Ovary (tissue), 9 donors: ENCODE measurements around the gene SLC9A3. TPM values are rescaled to one million over a fixed set of nuclear protein-coding genes. Genes with fewer than 3 reads are reported as not detected.
A peak's percentile ranks its signal among the peaks of the same experiment; 100 is the strongest.

Experiments used
- DNase-seq, 5 donors: peaks; one replicate each; pipeline ENCODE4 v3.0.0-alpha.2; 2019 to 2020
- H3K27ac ChIP-seq, 2 donors: fragments of 200-600 bp; one replicate each; pipeline versions ENCODE4 v1.5.1 to v1.8.0; 2019 to 2022
- H3K27me3 ChIP-seq: fragments of 200-600 bp; one replicate; pipeline ENCODE4 v1.8.0; 2022
- H3K36me3 ChIP-seq: fragments of 200-600 bp; sonication (generic); one replicate; pipeline ENCODE4 v1.5.1; 2019
- H3K4me1 ChIP-seq: one replicate; pipeline ENCODE4 v1.8.1; 2013; ENCODE audit warnings: mild to moderate bottlenecking, moderate library complexity; ENCODE audit not compliant: insufficient read depth
- H3K4me3 ChIP-seq: fragments of 200-600 bp; sonication (generic); one replicate; pipeline ENCODE4 v1.5.1; 2017
- H3K9me3 ChIP-seq, 2 donors: fragments of 200-600 bp in 1 of 2; sonication (generic) in 1 of 2; one replicate each; pipeline versions ENCODE4 v1.5.1 to v1.8.1; 2013 to 2019; ENCODE audit warnings: mild to moderate bottlenecking in 1 of 2, moderate library complexity in 1 of 2
- CTCF ChIP-seq, 3 donors: fragments of 450-650 bp in 2 of 3; fragments of 200-600 bp in 1 of 3; IDR thresholded peaks; one replicate each; pipeline versions ENCODE4 v1.5.1 to v1.8.0; 2016 to 2022; ENCODE audit warnings: antibody characterized with exemption in 3 of 3, mild to moderate bottlenecking in 1 of 3
- EP300 ChIP-seq: sonication (generic); formaldehyde crosslinking; IDR thresholded peaks from one replicate; pipeline ENCODE4 v1.6.1; 2017; ENCODE audit warnings: antibody characterized with exemption
- POLR2A ChIP-seq: fragments of 450-650 bp; IDR thresholded peaks from one replicate; pipeline ENCODE4 v1.6.1; 2017; ENCODE audit warnings: antibody characterized with exemption, mild to moderate bottlenecking, moderate library complexity
- WGBS, 3 donors: extraction: QIAGEN DNeasy Blood & Tissue Kit in 1 of 3; methylation state at CpG; one replicate each; pipeline versions ENCODE4 v1.1.5 to v1.1.7; 2013 to 2017; 5-methylcytosine and 5-hydroxymethylcytosine counted together
- intact Hi-C, 4 donors: fragments of 100-400 bp; cut with DNase I; formaldehyde crosslinking; loops; one replicate each; pipeline versions ENCODE4 v1.11.0 to v1.15.1; 2022 to 2023
- polyA plus RNA-seq, 2 donors: library from polyadenylated mRNA; stranded (reverse); fragments of 200-250 nt in 1 of 2; fragments of 350-450 nt in 1 of 2; fragmentation: Illumina TruSeq in 1 of 2; extraction: RNeasy Lipid Tissue Mini Kit (QIAGEN cat#74804) in 1 of 2; gene quantifications; one replicate each; pipeline ENCODE4 v1.2.3, GENCODE V29; 2013 to 2014
- total RNA-seq, 7 donors: library from RNA; depleted of rRNA in 2 of 7; stranded (reverse); fragments of >200 nt in 2 of 7; fragmentation: NEBNext Ultra II Directional in 3 of 7; extraction: Animal tissue kit (Norgen Biotek cat#: 25700) in 3 of 7; gene quantifications; one replicate each; pipeline versions ENCODE4 v1.1.0 to v1.2.4, GENCODE V29; 2016 to 2023
- donor health status: DM: no; HTN: no; CAD: no; lungs with moderate emphysema.
- donor health status: DM: no; HTN: no; CAD: no.
- donor health status: Bipolar disorder and iron deficiency.
- donor health status: DM: yes; HTN: yes; CAD: no.
- donor health status: DM: no; HTN: no; CAD: no.
- donor health status: DM: yes; HTN: yes; CAD: no.

The SLC9A3 gene
- total and polyA plus RNA-seq, 9 donors, result 1.2 to 3.6 (median 1.9) TPM

- no peak for DNase-seq
- intact Hi-C loops, result no loop called here
- TF ChIP-seq POLR2A (no peak), CTCF (IDR thresholded peaks at IDR 0.05) (no peak), EP300 (no peak)
- Histone ChIP-seq H3K27ac (no peak overlapping the region), H3K36me3 (no peaks in the 10 kb centered on the region), H3K27me3 (no peaks in the 10 kb centered on the region), H3K9me3 (no peaks in the 10 kb centered on the region), H3K4me3 (no peak overlapping the region), H3K4me1 (no peaks in the 10 kb centered on the region)
- 78 to 89% (median 79%) methylated on average over 16 to 18 of the region's 18 CpGs for WGBS, 3 donors
These were observed 88.1 kb downstream of the SLC9A3 start for GRCh38 chr5:435961-436640.

- no peaks in the 10 kb centered on the region for H3K27me3 ChIP-seq
- peak in 1 of 5 donors; percentile 11 for DNase-seq
- no peaks in the 10 kb centered on the region for H3K4me1 ChIP-seq
- no peak overlapping the region for H3K4me3 ChIP-seq
- no peak for TF ChIP-seq POLR2A
- TF ChIP-seq EP300, result no peak
- TF ChIP-seq CTCF (IDR thresholded peaks at IDR 0.05), result no peak
- no peak overlapping the region for H3K27ac ChIP-seq
- no peaks in the 10 kb centered on the region for H3K36me3 ChIP-seq
- intact Hi-C loops, result no loop called here
- no peaks in the 10 kb centered on the region for H3K9me3 ChIP-seq
- 89 to 92% (median 89%) methylated on average over 26 to 27 of the region's 27 CpGs for WGBS, 3 donors
These were observed 89.0 kb downstream of the SLC9A3 start for GRCh38 chr5:435156-435790.

- WGBS, 3 donors, result 86 to 89% (median 86%) methylated on average over 23 to 26 of the region's 26 CpGs
- Histone ChIP-seq H3K4me3 (no peak overlapping the region), H3K36me3 (no peaks in the 10 kb centered on the region), H3K27ac (no peak overlapping the region), H3K27me3 (no peaks in the 10 kb centered on the region), H3K4me1 (peaks cover 2% of the 10 kb centered on the region), H3K9me3 (no peaks in the 10 kb centered on the region)
- TF ChIP-seq EP300, result no peak
- TF ChIP-seq CTCF (IDR thresholded peaks at IDR 0.05), result no peak
- TF ChIP-seq POLR2A, result no peak
- intact Hi-C loops, result no loop called here
- peak in 1 of 5 donors; percentile 8 for DNase-seq
These were observed 89.7 kb downstream of the SLC9A3 start for GRCh38 chr5:434443-435146.

- H3K36me3 ChIP-seq, result no peaks in the 10 kb centered on the region
- DNase-seq, result peak in 1 of 5 donors; percentile 8
- H3K4me3 ChIP-seq, result no peak overlapping the region
- H3K27me3 ChIP-seq, result no peaks in the 10 kb centered on the region
- H3K27ac ChIP-seq, result no peak overlapping the region
- peaks cover 4% of the 10 kb centered on the region for H3K4me1 ChIP-seq
- intact Hi-C loops, result no loop called here
- TF ChIP-seq CTCF (IDR thresholded peaks at IDR 0.05), result no peak
- TF ChIP-seq POLR2A, result no peak
- 84 to 90% (median 87%) methylated on average over 8 to 16 of the region's 16 CpGs for WGBS, 3 donors
- H3K9me3 ChIP-seq, result no peaks in the 10 kb centered on the region
These were observed 90.4 kb downstream of the SLC9A3 start for GRCh38 chr5:433836-434235.
